HL-60 (cell line): ENCODE results near the gene HDHD5.

ENCODE experiments used
- DNase-seq, 2 experiments: peaks; one replicate each; pipeline ENCODE4 v3.0.0-alpha.2; 2010 to 2020; ENCODE audit warnings: low read depth in 1 of 2, low spot score in 1 of 2
- H3K27ac ChIP-seq: fragments of 250-450 bp; sonication (Bioruptor Pico); replicated peaks from 2 replicates; pipeline ENCODE4 v1.5.1; 2020; ENCODE audit warnings: mild to moderate bottlenecking, moderate library complexity
- H3K27me3 ChIP-seq: fragments of 250-450 bp; sonication (Bioruptor Pico); 2 replicates; pipeline ENCODE4 v1.5.1; 2021; ENCODE audit warnings: mild to moderate bottlenecking, moderate library complexity; ENCODE audit not compliant: insufficient read depth, poor library complexity, severe bottlenecking
- H3K4me3 ChIP-seq: replicated peaks from 2 replicates; pipeline ENCODE4 v1.5.1; 2011; ENCODE audit warnings: mild to moderate bottlenecking, control low read depth, low read length; ENCODE audit not compliant: insufficient read depth
- GABPA ChIP-seq: IDR thresholded peaks from 2 replicates; pipeline ENCODE4 v1.6.1; 2012; ENCODE audit warnings: low read depth
- POLR2AphosphoS5 ChIP-seq: IDR thresholded peaks from 2 replicates; pipeline ENCODE4 v1.6.1; 2012; ENCODE audit warnings: low read depth
- SPI1 ChIP-seq: IDR thresholded peaks from 2 replicates; pipeline ENCODE4 v1.6.1; 2012; ENCODE audit warnings: low read depth, mild to moderate bottlenecking, borderline replicate concordance
- TF ChIP-seq, protein P1 (sequence below): IDR thresholded peaks from 2 replicates; pipeline ENCODE4 v1.6.1; 2012; ENCODE audit warnings: low read depth; ENCODE audit not compliant: insufficient replicate concordance
- TF ChIP-seq, protein P2 (sequence below): IDR thresholded peaks from one replicate; pipeline ENCODE4 v1.5.1; 2011; ENCODE audit warnings: low read length, control low read depth, inconsistent platforms; ENCODE audit not compliant: insufficient read depth

The HDHD5 gene

GRCh38 chr22:17135153-17135760 is 23.8 kb downstream of the HDHD5 start:
- Histone ChIP-seq H3K4me3 (no peak overlapping the region), H3K27me3 (no peaks in the 10 kb centered on the region), H3K27ac (no peak overlapping the region)
- TF ChIP-seq SPI1 (no peak), GABPA (no peak), POLR2AphosphoS5 (no peak)
- TF ChIP-seq, protein P1, sequence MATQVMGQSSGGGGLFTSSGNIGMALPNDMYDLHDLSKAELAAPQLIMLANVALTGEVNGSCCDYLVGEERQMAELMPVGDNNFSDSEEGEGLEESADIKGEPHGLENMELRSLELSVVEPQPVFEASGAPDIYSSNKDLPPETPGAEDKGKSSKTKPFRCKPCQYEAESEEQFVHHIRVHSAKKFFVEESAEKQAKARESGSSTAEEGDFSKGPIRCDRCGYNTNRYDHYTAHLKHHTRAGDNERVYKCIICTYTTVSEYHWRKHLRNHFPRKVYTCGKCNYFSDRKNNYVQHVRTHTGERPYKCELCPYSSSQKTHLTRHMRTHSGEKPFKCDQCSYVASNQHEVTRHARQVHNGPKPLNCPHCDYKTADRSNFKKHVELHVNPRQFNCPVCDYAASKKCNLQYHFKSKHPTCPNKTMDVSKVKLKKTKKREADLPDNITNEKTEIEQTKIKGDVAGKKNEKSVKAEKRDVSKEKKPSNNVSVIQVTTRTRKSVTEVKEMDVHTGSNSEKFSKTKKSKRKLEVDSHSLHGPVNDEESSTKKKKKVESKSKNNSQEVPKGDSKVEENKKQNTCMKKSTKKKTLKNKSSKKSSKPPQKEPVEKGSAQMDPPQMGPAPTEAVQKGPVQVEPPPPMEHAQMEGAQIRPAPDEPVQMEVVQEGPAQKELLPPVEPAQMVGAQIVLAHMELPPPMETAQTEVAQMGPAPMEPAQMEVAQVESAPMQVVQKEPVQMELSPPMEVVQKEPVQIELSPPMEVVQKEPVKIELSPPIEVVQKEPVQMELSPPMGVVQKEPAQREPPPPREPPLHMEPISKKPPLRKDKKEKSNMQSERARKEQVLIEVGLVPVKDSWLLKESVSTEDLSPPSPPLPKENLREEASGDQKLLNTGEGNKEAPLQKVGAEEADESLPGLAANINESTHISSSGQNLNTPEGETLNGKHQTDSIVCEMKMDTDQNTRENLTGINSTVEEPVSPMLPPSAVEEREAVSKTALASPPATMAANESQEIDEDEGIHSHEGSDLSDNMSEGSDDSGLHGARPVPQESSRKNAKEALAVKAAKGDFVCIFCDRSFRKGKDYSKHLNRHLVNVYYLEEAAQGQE, result no peak
- TF ChIP-seq, protein P2, sequence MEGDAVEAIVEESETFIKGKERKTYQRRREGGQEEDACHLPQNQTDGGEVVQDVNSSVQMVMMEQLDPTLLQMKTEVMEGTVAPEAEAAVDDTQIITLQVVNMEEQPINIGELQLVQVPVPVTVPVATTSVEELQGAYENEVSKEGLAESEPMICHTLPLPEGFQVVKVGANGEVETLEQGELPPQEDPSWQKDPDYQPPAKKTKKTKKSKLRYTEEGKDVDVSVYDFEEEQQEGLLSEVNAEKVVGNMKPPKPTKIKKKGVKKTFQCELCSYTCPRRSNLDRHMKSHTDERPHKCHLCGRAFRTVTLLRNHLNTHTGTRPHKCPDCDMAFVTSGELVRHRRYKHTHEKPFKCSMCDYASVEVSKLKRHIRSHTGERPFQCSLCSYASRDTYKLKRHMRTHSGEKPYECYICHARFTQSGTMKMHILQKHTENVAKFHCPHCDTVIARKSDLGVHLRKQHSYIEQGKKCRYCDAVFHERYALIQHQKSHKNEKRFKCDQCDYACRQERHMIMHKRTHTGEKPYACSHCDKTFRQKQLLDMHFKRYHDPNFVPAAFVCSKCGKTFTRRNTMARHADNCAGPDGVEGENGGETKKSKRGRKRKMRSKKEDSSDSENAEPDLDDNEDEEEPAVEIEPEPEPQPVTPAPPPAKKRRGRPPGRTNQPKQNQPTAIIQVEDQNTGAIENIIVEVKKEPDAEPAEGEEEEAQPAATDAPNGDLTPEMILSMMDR, result no peak
- no peak for DNase-seq

- H3K27me3 ChIP-seq, result no peaks in the 10 kb centered on the region
- no peak for DNase-seq
- TF ChIP-seq SPI1 (no peak), POLR2AphosphoS5 (no peak), GABPA (no peak)
- TF ChIP-seq, protein P2, result no peak
- TF ChIP-seq, protein P1, result no peak
- no peak overlapping the region for H3K27ac ChIP-seq
- no peak overlapping the region for H3K4me3 ChIP-seq
Observed at GRCh38 chr22:17133137-17133536, 25.9 kb downstream of the HDHD5 start.

DNA sequence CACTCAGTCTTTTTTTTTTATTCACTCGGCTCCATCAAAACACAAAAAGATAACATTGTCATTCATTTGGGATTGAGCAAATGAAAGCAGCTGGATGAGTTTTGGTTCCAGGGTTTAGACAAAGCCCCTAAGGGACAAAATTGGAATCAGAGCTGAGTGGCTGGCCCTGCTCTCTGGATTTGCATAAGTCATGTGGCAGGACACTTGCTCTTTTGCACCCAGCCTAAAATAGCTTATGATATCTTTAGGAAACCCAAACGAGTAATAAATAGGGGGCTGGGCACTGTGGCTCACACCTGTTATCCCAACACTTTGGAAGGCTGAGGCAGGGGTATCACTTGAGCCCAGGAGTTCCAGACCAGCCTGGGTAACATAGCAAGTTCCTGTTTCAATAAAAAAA is 27.0 kb downstream of the HDHD5 start:
- no peak overlapping the region for H3K27ac ChIP-seq
- no peak overlapping the region for H3K4me3 ChIP-seq
- DNase-seq, result no peak
- no peak for TF ChIP-seq POLR2AphosphoS5
- TF ChIP-seq SPI1, result no peak
- TF ChIP-seq, protein P1, result no peak
- TF ChIP-seq, protein P2, result no peak
- no peak for TF ChIP-seq GABPA
- H3K27me3 ChIP-seq, result no peaks in the 10 kb centered on the region
